Esophagus muscularis mucosa (tissue), 3 donors: ENCODE results near the gene SLC1A4.

Source experiments
- POLR2AphosphoS5 ChIP-seq, 2 donors: sonication (generic); formaldehyde crosslinking; IDR thresholded peaks; one replicate each; pipeline ENCODE4 v1.6.1; 2017; ENCODE audit warnings: antibody characterized with exemption in 2 of 2
- TF ChIP-seq, protein P1 (sequence below), 3 experiments: fragments of 200-600 bp in 2 of 3; fragments of 450-650 bp in 1 of 3; sonication (generic) in 2 of 3; IDR thresholded peaks; one replicate each; pipeline ENCODE4 v1.5.1; 2017 to 2019; ENCODE audit warnings: antibody characterized with exemption in 3 of 3, mild to moderate bottlenecking in 2 of 3, moderate library complexity in 1 of 3

DNA sequence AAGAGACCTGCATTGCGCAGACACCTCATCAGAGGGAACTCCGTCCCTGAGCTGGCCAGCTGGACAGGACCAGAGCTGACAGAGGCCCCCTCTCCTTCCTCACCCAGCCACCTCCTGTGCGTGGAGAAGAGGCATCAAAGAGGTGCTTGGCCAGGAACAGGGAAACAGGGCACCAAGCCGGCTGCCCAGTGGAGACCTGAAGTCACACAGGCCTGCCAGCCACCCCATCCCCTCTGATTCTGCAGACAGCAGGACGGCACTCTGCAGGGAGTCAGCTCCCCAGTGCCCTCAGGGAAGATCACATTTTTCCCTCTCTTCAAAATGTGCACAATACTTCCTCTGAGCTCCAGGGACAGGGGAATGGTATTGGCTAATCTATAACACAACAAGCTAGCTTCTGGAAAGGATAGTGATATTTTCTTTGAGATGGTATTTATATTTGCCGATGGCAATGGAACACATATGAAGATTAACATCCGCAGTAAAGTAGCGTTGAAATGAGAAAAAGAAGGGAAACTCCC, 30.5 kb downstream of the SLC1A4 start:
- no peak for TF ChIP-seq POLR2AphosphoS5 (IDR thresholded peaks at IDR 0.05)
- TF ChIP-seq, protein P1, sequence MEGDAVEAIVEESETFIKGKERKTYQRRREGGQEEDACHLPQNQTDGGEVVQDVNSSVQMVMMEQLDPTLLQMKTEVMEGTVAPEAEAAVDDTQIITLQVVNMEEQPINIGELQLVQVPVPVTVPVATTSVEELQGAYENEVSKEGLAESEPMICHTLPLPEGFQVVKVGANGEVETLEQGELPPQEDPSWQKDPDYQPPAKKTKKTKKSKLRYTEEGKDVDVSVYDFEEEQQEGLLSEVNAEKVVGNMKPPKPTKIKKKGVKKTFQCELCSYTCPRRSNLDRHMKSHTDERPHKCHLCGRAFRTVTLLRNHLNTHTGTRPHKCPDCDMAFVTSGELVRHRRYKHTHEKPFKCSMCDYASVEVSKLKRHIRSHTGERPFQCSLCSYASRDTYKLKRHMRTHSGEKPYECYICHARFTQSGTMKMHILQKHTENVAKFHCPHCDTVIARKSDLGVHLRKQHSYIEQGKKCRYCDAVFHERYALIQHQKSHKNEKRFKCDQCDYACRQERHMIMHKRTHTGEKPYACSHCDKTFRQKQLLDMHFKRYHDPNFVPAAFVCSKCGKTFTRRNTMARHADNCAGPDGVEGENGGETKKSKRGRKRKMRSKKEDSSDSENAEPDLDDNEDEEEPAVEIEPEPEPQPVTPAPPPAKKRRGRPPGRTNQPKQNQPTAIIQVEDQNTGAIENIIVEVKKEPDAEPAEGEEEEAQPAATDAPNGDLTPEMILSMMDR (IDR thresholded peaks at IDR 0.05) = no peak
